SIG-M5 (cell line): ENCODE measurements around the gene JPH4.
"Not testable (repeated sequence)": the region's sequence is repeated elsewhere in the genome, so short reads cannot be mapped to it uniquely, and the experiment has no call there.

Source experiments
- DNase-seq: peaks from one replicate; lab custom pipeline; 2025; lab: John Stamatoyannopoulos, UW

Gene JPH4

GRCh38 chr14:23608454-23608853, 29.9 kb upstream of the JPH4 start:
- DNase-seq, result no peak

- no peak for DNase-seq
Observed at GRCh38 chr14:23605931-23606585, 27.5 kb upstream of the JPH4 start.

DNA sequence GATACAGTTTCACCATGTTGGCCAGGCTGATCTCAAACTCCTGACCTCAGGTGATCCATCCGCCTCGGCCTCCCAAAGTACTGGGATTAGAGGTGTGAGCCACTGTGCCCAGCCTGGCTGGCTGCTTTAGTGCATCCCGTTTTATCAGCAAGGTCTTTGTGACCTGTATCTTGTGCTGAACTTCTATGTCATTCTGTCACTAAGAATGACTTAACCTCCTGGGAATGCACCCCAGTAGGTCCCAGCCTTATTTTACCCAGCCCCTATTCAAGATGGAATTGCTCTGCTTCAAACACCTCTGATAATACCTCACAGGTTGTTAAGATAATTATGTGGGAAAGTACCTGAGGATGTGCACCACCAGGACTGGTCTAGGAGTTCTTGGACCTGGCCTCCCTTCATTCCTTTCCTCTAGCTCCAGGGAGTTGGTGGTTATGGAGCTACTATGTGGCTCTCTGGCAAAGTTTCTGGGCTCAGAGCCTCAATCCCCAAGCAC, 26.1 kb upstream of the JPH4 start:
- no peak for DNase-seq

- no peak for DNase-seq
Observed at GRCh38 chr14:23604148-23604547, 25.6 kb upstream of the JPH4 start.

DNA sequence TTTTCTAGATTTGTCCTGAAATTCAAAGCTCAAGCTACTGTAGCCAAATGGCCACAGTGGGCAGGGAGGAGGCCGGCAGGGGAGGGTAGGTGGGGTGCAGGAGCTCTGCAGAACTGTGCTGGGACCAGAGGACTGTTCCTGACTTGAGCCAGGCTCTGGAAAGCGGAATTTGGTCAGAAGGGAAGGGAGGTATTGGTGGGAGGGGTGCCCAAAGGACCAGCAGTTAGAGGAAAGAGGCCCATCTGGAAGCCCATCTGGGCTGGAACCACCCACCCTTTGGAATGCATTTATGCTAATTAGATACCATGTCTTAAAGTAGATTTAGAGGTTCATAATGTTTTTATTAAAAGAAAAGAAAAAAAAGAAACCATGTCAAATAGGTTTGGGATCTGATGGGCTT, 24.5 kb upstream of the JPH4 start:
- no peak for DNase-seq

GRCh38 chr14:23602181-23603095, 23.8 kb upstream of the JPH4 start:
- DNase-seq, result no peak

DNA sequence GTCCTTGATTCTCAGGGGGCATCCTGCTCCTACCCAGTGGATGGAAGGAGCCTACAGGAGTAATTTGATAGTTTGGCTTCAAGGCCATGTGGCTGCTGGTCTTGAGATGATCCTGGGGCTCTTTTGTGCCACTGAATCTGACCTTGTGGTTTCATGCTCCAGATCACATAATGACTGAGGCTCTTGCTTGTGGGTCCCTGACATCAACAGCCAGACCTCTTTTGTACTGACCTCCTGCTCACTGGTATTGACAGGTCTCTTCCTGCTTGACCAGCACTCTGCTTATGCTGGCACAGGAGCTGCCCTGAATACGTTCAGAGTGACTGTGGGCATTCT, 23.2 kb upstream of the JPH4 start:
- DNase-seq, result no peak

GRCh38 chr14:23601424-23601823, 22.8 kb upstream of the JPH4 start:
- no peak for DNase-seq

GRCh38 chr14:23600806-23601205, 22.2 kb upstream of the JPH4 start:
- no peak for DNase-seq

- no peak for DNase-seq
Observed at GRCh38 chr14:23600322-23600707, 21.7 kb upstream of the JPH4 start.

DNA sequence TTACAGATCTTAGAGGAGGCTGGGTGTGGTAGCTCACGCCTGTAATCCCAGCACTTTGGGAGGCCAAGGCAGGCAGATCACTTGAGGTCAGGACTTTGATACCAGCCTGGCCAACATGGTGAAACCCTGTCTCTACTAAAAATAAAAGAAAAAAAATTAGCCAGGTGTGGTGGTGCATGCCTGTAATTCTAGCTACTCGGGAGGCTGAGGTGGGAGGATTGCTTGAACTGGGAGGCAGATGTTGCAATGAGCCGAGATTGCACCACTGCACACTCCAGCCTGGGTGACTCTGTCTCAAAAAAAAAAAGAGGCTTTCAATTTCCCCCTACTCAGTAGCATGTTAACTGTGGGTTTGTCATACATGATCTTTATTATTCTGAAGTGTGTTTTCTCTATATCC, 15.6 kb upstream of the JPH4 start:
- not testable (repeated sequence) for DNase-seq

DNA sequence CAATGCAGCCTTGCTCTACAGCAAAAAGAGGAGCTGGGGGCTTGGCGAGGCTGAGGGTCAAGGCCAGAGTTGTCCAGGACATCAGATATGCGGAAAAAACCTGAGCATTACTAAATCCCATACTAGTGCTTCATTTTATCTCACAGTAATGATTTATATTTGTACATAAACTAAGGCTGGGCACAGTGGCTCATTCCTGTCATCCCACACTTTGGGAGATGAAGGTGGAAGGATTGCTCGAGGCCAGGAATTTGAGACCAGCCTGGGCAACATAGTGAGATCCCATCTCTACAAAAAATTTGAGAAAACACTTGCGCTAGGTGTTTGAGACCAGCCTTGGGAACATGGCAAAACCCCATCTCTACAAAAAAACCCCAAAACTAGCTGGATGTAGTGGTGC, 11.6 kb upstream of the JPH4 start:
- DNase-seq, result no peak

DNA sequence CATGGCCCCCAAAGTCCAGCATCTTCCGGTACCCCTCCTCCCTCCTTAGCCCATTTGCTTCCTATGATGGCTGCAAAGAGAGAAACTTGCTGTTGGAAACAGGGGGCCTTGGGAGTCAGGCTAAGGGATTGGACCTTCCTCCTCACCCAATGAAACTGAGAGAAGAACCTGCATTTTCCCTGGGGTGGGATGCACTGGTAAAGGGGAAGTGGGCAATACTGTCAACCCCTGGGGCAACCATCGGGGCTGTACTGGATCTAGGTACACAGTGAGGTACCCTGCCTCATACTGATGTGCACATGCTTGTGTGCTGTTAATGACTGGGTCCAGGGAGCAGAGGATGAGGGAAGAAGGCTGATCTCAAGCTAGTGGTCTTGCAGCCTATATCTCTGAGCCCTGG, 11.0 kb upstream of the JPH4 start:
- no peak for DNase-seq

GRCh38 chr14:23588884-23589598, 10.5 kb upstream of the JPH4 start:
- DNase-seq, result no peak

DNA sequence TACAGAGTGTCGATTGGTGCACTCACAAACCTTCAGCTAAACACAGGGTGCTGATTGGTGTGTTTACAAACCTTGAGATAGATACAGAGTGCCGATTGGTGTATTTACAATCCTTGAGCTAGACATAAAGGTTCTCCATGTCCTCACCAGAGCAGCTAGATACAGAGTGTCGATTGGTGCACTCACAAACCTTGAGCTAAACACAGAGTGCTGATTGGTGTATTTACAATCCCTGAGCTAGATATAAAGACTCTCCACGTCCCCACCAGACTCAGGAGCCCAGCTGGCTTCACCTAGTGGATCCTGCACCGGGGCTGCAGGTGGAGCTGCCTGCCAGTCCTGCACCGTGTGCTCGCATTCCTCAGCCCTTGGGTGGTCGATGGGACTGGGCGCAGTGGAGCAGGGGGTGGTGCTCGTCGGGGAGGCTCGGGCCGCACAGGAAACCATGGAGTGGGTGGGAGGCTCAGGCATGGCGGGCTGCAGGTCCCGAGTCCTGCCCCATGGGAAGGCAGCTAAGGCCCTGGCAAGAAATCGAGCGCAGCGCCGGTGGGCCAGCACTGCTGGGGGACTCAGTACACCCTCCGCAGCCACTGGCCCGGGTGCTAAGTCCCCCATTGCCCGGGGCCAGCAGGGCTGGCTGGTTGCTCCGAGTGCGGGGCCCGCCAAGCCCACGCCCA, 6.1 kb upstream of the JPH4 start:
- not testable (repeated sequence) for DNase-seq

DNA sequence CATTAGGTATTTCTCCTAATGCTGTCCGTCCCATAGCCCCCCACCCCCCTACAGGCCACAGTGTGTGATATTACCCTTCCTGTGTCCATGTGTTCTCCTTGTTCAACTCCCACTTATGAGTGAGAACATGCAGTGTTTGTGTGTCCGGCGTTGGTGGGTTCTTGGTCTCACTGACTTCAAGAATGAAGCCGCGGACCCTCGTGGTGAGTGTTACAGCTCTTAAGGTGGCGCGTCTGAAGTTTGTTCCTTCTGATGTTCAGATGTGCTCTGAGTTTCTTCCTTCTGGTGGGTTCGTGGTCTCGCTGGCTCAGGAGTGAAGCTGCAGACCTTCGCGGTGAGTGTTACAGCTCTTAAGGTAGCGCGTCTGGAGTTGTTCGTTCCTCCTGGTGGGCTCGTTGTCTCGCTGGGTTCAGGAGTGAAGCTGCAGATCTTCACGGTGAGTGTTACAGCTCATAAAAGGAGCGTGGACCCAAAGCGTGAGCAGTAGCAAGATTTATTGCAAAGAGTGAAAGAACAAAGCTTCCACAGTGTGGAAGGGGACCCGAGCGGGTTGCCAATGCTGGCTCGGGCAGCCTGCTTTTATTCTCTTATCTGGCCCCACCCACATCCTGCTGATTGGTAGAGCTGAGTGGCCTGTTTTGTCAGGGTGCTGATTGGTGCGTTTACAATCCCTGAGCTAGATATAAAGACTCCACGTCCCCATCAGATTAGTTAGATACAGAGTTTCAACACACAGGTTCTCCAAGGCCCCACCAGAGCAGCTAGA, 5.4 kb upstream of the JPH4 start:
- not testable (repeated sequence) for DNase-seq

DNA sequence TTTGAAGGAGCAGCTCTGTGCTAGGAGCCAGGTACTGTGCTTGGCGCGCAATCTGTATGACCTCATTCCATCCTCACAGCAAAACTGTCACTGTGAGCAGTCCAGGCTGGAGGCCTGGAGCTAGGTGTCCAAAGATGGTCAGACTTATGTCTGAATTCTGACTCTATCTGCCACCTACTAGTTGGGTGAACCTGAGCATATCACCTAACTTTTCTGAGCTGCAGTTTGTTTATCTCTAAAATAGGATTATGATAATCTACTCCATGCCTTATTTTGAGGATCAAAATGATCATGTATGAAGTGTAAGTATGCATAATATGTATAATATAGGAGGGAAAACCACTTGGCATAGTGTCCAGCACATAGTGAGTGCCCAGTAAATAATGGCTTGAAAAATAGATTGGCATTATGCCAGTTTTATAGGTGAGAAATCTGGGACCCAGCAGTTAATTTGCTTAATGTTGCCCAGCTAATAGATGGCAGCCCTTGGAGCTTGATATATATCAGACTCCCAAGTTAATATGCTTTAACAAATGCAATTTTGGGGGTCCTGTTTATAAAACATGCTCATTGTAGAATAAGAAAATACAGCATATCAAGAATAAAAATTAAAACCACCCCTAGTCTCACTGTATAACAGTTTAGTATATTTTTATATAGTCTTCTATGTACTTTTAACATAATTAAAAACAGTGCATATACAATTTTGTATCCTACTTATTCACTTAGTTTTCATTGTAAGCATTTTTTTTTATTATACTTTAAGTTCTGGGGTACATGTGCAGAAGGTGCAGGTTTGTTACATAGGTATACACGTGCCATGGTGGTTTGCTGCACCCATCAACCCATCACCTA, 4.5 kb upstream of the JPH4 start:
- no peak for DNase-seq

- no peak for DNase-seq
Observed at GRCh38 chr14:23580948-23581281, 2.3 kb upstream of the JPH4 start.

DNA sequence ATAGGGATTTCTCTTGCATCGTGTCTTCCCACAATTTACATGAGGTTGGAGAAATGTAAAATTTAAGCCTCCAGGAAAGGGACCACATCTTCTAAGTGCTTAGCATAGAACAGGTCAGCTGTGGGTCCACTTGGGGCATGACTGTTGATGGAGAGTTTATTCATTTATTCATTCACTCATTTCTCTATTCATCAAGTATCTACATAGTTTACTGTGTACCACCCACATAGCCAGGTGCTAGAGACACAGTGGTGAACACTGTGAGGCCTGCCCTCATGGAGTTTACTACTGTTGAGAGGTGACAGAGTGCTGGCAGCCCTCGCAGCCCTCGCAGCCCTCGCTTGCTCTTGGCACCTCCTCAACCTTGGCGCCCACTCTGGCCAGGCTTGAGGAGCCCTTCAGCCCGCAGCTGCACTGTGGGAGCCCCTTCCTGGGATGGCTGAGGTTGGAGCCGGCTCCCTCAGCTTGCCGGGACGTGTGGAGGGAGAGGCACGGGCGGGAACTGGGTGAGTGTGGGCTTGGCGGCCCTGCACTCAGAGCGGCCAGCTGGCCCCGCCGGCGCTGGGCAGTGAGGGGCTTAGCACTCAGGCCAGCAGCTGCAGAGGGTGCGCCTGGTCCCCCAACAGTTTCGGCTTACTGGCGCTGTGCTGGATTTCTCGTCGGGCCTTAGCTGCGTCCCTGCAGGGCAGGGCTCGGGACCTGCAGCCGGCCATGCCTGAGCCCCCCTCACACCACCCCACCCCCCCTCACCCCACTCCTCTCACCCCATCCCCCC, 1.7 kb upstream of the JPH4 start:
- DNase-seq, result no peak

GRCh38 chr14:23579739-23580138, 1.1 kb upstream of the JPH4 start:
- no peak for DNase-seq
